ENCODE results near the gene RIT2.
"Not testable (repeated sequence)": the region's sequence is repeated elsewhere in the genome, so short reads cannot be mapped to it uniquely, and the experiment has no call there.

Gene RIT2

DNA sequence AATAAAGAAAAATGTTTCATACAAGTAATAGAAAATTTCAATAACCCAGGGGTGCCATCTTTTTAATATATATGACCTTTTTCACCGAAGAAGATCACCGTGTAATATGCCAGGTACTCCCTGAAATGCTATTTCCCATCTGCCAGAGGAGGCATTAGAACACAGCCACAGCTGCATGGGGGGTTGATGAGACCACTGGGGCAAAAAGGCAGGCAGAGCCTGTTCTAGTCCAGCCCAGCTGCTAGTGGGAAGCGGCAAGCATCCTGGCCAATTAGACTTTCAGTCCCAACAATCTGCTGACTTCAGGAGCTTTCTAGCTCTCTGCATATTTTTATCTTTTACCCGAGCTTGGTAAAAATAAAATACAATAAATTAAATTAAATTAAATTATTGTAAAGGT is 362.6 kb downstream of the RIT2 start:
- DNase-seq (ENCODE audit: low read depth) = no peak

DNA sequence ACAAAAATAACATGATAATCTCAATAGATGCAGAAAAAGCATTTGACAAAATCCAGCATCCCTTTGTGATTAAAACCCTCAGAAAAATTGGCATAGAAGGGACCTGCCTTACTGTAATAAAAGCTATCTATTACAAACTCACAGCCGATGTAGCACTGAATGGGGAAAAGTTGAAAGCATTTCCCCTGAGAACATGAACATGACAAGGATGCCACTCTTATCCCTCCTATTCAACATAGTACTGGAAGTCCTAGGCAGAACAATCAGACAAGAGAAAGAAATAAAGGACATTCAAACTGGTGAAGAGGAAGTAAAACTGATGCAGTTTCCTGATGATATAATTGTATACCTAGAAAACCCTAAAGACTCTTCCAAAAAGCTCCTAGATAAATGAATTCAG is 368.7 kb downstream of the RIT2 start:
- DNase-seq (ENCODE audit: low read depth) = no peak

DNA sequence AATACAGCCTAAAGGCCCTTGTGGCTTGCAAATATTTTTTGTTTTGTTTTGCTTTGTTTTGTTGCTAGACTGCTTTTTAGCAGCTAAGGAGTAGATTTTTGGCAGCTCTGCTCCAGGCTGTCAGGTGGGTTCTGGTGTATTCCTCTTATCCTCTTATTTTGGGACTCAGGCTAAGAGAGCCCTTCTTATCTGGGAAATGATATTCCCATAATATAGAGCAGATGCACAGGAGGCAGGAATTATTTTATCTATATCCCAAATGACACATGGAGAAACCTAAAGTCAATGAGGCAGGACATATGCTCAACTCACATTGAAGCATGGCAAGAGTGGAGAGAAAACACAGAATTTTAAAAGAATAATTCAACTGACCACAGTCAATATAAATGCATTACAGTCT is 369.6 kb downstream of the RIT2 start:
- DNase-seq (ENCODE audit: low read depth) = no peak

DNA sequence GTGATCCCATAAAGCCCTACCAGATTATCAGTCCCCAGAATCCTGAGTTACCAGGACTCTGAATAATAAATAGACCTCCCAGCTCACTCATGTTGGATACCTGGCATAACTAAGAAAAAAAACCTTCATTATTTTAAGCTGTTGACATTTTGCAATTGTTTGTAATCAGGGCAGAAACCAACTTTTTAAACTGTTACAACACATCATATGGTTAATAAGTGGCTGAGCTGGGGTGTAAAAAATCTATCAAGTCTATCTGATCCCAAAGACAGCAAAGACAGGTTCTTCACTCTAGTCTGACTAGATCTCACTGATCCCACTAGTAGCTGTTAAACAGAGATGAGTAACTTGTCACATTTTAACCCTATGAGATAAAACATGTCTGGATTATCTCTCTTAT is 370.3 kb downstream of the RIT2 start:
- DNase-seq (ENCODE audit: low read depth) = no peak

DNA sequence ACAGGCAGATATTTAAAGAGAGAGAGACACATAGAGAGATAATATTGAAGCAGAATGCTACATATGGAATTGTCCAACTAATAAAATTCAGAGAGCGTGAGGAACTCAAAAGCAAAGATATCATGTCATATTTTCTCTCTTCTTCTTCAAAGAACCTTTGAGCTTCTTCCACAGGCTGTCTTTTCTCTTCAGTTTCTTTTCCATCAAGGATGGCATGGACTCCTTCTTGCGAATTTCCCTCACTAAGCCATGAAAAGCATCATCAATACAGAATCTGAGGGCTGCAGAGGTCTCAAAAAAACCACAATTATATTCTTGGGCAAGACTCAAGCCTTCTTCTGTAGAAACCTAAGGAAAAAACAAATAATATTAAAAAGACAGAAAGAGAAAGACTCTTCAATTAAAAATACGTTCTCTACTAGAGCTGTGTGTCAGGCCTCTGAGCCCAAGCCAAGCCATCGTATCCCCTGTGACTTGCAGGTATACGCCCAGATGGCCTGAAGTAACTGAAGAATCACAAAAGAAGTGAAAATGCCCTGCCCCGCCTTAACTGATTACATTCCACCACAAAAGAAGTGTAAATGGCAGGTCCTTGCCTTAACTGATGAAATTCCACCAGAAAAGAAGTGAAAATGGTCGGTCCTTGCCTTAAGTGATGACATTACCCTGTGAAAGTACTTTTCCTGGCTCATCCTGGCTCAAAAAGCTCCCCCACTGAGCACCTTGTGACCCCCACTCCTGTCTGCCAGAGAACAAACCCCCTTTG is 371.9 kb downstream of the RIT2 start:
- DNase-seq (ENCODE audit: low read depth) = no peak

DNA sequence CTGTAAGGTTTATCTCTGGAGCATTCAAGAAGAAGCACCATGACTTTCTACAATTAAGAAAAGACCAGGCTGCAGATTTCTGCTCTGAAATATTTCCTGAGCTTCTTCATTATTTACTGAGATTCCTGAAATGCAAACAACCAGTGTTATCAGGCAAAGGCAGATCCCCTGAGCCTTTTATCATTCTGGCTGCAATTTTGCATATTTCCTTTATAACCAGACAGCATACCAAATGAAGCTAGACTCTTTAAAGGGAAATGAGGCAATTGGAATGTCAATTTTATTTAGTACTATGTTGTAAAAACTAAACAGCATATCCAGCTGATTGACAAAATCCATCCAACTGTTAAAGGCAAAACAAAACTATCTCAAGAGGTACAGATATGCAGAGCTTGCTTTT is 372.5 kb downstream of the RIT2 start:
- DNase-seq (ENCODE audit: low read depth) = no peak

DNA sequence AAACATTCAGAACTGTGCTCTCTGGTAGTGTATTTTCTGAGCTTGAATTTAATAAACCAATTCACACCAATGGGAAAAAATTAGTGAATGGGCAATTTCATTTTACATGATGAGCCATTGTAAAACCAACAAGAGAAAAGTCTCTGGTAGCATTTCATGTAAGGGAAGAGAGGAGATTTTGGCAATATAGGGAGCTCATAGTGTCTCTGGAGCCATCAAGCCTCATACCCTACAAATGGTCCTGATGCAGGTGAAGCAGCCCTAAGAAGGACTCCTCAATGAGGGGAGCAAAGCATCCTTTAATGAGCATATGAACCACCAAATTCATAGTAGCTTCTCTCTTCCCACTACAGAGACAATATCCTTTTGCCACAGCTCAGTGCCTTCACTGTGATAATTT is 373.0 kb downstream of the RIT2 start:
- DNase-seq (ENCODE audit: low read depth) = no peak

DNA sequence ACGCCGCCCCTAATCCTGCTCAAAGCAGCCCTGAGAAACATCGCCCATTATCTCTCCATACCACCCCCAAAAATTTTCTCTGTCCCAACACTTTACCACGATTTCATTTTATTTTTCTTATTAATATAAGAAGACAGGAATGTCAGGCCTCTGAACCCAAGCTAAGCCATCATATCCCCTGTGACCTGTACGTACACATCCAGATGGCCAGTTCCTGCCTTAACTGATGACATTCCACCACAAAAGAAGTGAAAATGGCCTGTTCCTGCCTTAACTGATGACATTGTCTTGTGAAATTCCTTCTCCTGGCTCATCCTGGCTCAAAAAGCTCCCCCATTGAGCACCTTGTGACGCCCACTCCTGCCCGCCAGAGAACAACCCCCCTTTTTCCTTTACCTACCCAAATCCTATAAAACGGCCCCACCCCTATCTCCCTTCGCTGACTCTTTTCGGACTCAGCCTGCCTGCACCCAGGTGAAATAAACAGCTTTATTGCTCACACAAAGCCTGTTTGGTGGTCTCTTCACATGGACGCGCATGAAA is 373.6 kb downstream of the RIT2 start:
- DNase-seq (ENCODE audit: low read depth) = not testable (repeated sequence)

DNA sequence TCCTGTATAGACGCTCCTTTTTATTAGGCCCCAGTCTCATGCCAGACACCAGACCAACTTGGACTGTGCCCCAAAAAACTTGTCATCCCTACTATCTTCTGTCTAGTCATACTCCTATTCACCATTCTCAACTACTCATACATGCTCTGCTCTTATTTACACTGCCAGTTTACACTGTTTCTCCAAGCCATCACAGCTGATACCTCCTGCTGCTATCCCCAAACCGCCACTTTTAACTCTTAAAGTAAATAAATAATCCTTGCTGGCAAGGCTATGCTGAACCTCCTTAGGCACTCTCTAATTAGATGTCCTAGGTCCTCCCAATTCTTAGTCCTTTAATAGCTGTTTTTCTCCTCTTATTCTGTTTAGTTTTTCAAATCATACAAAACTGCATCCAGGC is 374.2 kb downstream of the RIT2 start:
- DNase-seq (ENCODE audit: low read depth) = not testable (repeated sequence)

DNA sequence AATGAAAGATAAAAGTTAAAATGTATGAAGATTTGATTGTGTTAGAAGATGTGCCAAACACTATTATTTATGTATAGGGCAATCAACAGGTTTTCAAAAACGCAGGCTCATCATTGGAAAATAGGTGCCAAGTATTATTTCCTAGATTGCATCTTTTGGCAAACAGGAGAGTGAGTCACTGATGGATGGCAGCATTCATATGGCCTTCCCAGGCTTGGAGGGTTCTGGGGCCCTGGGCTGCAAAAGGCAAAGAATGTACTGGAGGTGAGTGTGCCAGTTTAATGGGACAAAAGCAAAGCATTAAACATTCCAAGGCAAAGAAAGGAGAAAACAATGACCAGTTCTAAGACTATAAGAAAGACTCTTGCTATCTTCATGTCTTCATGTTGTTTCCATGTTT is 379.4 kb downstream of the RIT2 start:
- DNase-seq (ENCODE audit: low read depth) = no peak

DNA sequence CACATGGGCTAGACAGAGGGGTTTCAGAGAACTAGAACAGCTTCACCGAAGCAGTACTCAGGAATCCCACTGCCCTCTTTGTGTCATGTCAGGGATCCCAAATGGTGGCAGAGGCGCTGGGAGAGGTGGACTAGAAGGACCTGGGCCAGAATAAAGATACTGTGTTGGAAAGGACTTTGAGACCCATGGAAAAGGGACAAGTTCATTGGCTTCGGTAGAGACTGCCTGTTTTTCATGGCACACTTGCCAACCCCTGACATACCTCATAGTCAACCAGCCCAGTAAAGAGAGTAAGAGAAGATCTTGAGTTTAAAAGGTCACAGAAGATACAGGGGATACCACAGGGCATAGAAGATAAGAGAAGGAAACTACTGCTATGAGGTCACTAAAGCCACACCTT is 381.0 kb downstream of the RIT2 start:
- no peak for DNase-seq (ENCODE audit: low read depth)

DNA sequence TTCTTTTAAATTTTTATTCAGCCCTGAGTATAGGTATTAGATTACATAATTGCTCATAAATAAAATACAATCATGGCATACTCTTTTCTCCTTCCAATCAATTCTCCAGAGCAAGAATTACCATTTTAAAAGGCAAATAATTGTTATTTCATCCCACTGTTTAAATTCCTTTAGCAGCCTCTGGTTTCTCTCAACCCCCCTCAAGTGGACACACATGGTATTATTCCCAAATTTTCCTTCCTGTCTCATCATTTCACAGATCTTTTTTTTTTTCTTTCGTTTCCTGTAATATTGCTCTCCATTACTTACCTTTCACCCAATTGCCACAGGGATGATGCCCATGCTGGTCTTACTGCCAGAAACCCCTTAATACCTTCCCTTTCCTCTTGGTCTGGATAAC is 385.2 kb downstream of the RIT2 start:
- no peak for DNase-seq (ENCODE audit: low read depth)

DNA sequence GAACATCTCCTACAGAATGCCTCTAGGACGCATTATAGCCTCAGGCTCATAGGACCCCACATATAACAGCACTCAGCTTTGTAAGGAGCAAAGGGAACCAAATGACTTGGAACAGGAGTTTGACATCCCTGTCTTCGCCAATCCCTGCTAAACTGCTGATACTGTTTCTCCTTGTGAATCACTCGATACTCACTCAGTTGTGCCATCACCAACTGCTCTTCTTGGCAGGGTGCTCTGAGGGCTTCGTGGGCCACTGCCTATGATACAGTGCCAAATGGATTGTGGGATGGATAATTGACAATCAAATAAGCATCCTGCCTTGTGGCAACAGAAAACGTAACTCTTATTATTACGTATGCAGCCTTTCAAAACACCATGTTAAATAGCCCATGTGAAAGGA is 396.3 kb downstream of the RIT2 start:
- no peak for DNase-seq (ENCODE audit: low read depth)

DNA sequence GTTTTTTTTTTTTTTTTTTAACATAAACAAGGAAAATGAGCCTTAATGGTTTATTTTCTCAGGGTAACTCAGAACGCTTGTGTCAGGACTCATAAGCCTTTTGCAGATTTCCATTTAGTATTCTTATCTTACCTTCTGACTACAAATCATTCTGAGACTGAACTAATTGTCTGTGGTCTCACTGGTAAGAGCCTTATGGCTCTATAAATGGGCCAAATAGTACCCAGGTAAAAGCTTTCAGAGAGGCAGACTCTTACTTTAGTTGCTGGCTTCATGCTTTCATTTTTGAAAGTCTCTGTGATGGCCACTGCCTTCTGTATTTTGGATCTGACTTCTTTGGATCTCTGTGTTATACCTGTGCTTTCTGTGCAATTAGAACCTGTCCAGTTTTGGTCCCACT is 403.4 kb downstream of the RIT2 start:
- no peak for DNase-seq (ENCODE audit: low read depth)

DNA sequence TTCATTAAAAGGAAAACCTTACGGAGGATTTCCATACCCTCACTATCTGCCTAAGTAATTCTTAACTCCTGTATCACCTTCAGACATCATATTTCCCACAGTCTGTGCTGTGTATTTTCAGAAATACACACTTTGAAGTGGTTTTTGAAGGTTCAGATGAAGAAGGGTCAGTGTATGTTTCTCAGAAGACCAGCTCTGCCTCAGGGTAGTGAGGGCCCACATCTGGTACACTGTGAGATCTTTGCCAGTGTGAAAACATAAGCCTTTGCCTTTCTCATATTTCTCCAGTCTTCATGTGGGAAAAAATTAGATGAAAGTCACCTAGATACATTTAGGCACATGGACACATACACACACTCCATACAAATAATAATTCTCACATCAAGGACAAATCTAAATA is 408.4 kb downstream of the RIT2 start:
- no peak for DNase-seq (ENCODE audit: low read depth)

DNA sequence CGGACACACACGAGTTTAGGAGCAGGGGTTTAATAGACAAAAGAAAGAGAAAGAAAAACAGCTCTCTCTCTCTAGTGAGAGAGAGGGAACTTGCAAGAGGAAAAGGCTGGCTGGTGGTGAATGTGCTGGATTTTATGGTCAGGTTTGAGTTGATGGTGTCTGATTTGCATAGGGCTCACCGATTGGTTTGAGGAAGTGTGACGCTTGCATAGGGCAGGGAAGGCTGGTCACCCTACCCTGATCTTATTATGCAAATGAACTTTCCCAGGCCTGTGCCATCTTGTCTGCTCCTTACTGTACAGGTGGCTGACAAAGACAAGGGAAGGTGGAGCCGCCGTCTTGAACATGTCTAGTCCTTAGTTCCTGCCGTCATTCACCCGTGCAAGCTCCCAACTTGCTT is 408.9 kb downstream of the RIT2 start:
- no peak for DNase-seq (ENCODE audit: low read depth)

DNA sequence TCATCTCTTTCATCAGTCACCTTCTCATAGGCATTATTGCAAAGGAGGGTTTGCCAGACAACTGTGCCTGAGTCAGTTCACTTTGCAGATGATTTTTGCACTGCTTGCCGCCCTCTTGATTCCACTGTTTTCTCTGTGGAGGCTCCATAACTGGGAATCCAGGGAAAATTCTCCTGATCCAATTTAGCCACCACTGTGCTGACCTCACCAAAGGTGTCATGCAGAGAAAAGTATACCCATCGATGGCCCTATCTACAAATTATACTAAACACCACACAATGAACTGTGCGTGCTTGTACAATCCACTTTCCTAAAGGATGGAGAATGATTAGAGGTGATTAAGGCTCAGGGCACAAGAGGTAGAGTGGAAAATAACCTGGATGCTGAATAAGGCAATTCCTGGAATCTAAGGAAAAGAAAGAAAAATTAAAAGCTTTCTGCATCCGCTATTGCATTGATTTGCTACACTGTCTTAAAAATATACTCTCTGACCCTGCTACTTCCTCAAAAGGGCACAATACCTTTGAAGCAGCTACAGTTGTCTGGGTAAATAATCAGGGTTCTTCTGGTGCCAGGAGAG is 409.4 kb downstream of the RIT2 start:
- DNase-seq (ENCODE audit: low read depth) = no peak

All from activated T-cell treated with anti-CD3 and anti-CD28 coated beads for 24 hours (primary cell).